ENCODE measurements around the gene SFPQ.
A peak's percentile ranks its signal among the peaks of the same experiment; 100 is the strongest.
"Not testable (repeated sequence)": the region's sequence is repeated elsewhere in the genome, so short reads cannot be mapped to it uniquely, and the experiment has no call there.

The SFPQ gene

DNA sequence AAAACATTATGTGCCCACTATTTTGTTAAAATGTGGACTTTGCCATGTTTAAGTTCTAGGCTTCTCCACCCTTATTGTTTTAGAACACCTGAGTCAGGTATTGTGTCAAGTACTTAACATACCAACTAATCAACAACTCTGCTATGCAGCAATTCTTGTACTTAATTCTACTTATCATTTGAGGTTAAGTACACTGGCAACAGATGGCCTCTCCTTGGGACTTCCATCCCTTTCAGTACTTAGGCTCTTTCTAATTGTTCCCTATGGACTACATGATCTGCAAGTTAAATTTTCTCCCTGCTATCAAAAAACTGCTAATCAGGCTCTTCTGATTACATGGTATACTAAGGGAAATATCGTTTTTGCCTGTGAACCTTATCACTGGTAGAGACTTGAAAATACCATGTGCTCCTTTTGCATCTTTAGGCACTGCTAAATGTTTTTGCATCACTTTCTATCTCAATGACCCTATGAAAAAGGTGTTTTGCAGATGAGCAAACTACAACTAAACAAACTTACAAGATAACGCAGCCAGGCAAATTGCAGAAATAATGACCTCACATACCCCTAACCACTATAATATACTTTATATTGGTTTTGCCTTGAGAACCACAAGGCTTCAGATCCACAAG is 18.9 kb downstream of the SFPQ start:
- DNase-seq (ENCODE audit: low read depth): no peak
- TF ChIP-seq, protein P1, sequence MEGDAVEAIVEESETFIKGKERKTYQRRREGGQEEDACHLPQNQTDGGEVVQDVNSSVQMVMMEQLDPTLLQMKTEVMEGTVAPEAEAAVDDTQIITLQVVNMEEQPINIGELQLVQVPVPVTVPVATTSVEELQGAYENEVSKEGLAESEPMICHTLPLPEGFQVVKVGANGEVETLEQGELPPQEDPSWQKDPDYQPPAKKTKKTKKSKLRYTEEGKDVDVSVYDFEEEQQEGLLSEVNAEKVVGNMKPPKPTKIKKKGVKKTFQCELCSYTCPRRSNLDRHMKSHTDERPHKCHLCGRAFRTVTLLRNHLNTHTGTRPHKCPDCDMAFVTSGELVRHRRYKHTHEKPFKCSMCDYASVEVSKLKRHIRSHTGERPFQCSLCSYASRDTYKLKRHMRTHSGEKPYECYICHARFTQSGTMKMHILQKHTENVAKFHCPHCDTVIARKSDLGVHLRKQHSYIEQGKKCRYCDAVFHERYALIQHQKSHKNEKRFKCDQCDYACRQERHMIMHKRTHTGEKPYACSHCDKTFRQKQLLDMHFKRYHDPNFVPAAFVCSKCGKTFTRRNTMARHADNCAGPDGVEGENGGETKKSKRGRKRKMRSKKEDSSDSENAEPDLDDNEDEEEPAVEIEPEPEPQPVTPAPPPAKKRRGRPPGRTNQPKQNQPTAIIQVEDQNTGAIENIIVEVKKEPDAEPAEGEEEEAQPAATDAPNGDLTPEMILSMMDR (IDR thresholded peaks at IDR 0.05; ENCODE audit: insufficient read depth, low read depth, low read length, missing control alignments): no peak
- no peak overlapping the region for H3K4me3 ChIP-seq (ENCODE audit: low read depth, low read length)

DNA sequence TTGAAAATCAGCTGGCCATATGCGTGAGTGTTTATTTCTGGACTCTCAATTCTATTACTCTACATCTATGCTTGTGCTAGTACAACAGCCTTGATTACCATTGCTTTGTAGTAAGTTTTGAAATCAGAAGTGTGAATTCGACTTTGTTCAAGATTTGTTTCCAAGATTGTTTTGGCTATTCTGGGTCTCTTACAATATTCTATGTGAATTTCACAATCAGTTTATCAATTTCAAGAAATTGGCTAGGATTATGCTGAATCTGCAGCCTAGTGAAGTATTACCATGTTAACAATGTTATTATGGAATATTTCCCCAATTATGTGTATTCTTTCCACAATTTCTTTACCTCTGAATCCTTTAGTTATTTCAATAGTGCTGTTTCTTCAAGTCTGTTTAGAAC is 19.5 kb downstream of the SFPQ start:
- no peak overlapping the region for H3K4me3 ChIP-seq (ENCODE audit: low read depth, low read length)
- TF ChIP-seq, protein P1 (IDR thresholded peaks at IDR 0.05; ENCODE audit: insufficient read depth, low read depth, low read length, missing control alignments): no peak
- DNase-seq (ENCODE audit: low read depth): no peak

DNA sequence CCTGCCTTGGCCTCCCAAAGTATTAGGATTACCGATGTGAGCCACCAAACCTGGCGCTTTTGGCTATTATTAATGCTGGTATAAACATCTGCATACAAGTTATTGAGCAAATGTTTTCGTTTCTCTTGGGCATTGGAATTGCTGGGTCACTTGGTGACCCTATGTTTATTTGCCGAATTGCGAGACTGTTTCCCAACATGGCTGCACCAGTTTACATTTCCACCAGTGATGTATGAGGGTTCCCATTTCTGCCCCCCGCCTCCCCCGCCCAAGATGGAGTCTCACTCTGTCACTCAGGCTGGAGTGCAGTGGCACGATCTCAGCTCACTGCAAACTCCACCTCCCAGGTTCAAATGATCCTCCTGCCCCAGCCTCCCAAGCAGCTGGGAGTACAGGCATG is 20.9 kb downstream of the SFPQ start:
- no peak overlapping the region for H3K4me3 ChIP-seq (ENCODE audit: low read depth, low read length)
- TF ChIP-seq, protein P1 (IDR thresholded peaks at IDR 0.05; ENCODE audit: insufficient read depth, low read depth, low read length, missing control alignments): no peak
- DNase-seq (ENCODE audit: low read depth): no peak

DNA sequence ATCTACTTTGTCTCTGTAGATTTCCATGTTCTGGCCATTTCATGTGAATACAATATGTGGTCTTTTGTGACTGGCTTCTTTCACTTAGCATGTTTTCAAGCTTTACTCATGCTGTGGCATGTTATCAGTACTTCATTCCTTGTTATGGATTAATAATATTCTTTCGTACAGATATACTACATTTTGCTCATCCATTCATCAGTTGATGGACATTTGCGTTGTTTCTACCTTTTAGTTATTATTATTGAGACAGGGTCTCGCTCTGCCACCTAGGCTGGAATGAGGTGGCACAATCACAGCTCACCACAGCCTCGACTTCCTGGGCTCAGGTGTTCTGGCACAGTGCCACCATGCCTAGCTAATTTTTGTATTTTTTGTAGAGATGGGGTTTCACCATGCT is 21.4 kb downstream of the SFPQ start:
- no peak for DNase-seq (ENCODE audit: low read depth)
- TF ChIP-seq, protein P1 (IDR thresholded peaks at IDR 0.05; ENCODE audit: insufficient read depth, low read depth, low read length, missing control alignments): no peak
- no peak overlapping the region for H3K4me3 ChIP-seq (ENCODE audit: low read depth, low read length)

DNA sequence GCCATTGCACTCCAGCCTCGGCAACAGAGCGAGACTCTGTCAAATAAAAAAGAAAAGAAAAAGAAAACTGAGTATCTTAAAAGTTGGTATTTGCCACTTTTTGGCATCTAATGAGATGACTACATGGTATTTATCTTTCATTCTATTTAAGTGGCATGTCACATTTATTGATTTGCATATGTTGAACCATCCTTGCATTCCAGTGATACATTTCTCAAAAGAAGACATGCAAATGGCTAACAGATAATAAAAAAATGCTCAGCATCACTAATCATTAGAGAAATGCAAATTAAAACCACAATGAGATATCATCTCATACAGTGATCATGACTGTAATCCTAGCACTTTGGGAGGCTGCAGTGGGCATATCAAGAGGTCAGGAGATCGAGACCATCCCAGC is 28.1 kb downstream of the SFPQ start:
- no peak for DNase-seq (ENCODE audit: low read depth)
- no peak overlapping the region for H3K4me3 ChIP-seq (ENCODE audit: low read depth, low read length)
- TF ChIP-seq, protein P1 (IDR thresholded peaks at IDR 0.05; ENCODE audit: insufficient read depth, low read depth, low read length, missing control alignments): no peak

DNA sequence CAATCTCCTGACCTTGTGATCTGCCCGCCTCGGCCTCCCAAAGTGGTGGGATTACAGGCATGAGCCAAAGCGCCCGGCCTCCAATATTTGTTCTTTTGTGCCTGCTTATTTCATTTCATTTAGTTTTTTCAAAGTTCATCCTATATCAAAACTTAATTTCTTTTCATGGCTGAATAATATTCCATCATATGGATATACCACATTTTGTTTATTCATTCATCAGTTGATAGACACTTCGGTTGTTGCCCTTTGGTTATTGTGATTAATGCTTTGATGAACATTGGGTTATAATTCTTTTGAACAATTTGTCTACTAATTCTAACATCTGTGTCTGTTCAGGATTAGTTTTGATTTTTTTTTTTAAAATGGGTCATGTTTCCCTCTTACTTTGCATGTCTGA is 41.7 kb downstream of the SFPQ start:
- no peak overlapping the region for H3K4me3 ChIP-seq (ENCODE audit: low read depth, low read length)
- TF ChIP-seq, protein P1 (IDR thresholded peaks at IDR 0.05; ENCODE audit: insufficient read depth, low read depth, low read length, missing control alignments): no peak
- no peak for DNase-seq (ENCODE audit: low read depth)

DNA sequence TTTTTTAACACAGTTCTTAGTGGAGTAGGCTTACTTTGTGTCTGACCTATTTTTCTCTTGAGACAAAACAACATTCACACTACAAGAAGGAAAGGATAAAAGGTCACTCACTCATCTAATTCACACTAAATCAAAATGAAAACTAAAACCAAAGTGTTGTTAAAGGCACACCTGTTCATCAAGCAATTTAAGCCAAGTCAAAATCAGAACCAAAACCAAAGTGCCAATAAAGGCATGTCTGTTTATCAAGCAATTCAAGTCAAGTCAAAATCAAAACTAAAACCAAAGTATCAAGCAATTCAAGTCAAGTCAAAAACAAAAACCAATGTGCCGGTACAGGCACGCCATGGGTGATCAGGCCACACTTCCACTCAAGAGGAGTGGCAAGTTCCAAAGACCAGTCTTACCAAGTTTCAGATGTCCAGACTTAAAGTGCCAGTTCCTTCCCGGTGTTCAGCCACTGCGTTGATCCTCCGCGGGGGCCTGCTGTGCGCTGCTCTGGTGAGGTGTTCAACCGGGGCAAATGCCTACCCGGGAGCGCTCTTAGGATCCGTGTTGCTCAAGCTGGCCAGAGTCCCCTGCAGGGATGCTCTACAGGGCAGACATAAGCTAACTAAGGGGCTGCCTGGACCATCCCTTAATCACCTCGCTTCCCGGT is 46.9 kb downstream of the SFPQ start:
- H3K4me3 ChIP-seq (ENCODE audit: low read depth, low read length): not testable (repeated sequence)
- DNase-seq (ENCODE audit: low read depth): peak; percentile 61
